Panc1 (cell line): ENCODE measurements around the gene XXYLT1. TPM values are rescaled to one million over a fixed set of nuclear protein-coding genes. Genes with fewer than 3 reads are reported as not detected.

Experiments used
- ATAC-seq: fragments of 200-7000 bp; cut with Tn5 transposase; 2 replicates; pipeline ENCODE4 v1.9.1; 2020; ENCODE audit warnings: mild to moderate bottlenecking, moderate library complexity
- BruUV-seq: library from RNA; stranded (reverse); fragments of 400-500 nt; replicated peaks from 2 replicates; lab custom pipeline; 2021; lab: Mats Ljungman, UMichigan
- CTCF ChIA-PET: fragments of 300-600 bp; sonication (Branson Sonifier 250); formaldehyde crosslinking; loops from one replicate; lab custom pipeline; 2022; ENCODE audit warnings: antibody characterized with exemption; lab: Charles Lee
- POLR2A ChIA-PET: fragments of 300-600 bp; sonication (Branson Sonifier 250); formaldehyde crosslinking; loops from one replicate; lab custom pipeline; 2022; ENCODE audit warnings: antibody characterized with exemption; lab: Charles Lee
- DNase-seq: peaks from one replicate; pipeline ENCODE4 v3.0.0-alpha.2; 2010; ENCODE audit warnings: low read depth, low spot score
- H3K27ac ChIP-seq: 2 replicates; pipeline ENCODE4 v1.5.1; 2011; ENCODE audit warnings: mild to moderate bottlenecking, low read length, inconsistent platforms
- H3K27me3 ChIP-seq: fragments of 200-500 bp; sonication (Bioruptor generic); 2 replicates; pipeline ENCODE4 v1.6.0; 2014; ENCODE audit warnings: low read length, inconsistent platforms; ENCODE audit not compliant: control insufficient read depth, insufficient read depth
- H3K36me3 ChIP-seq: fragments of 200-500 bp; sonication (Bioruptor generic); 2 replicates; pipeline ENCODE4 v1.5.1; 2014; ENCODE audit warnings: inconsistent platforms, mild to moderate bottlenecking, low read length, moderate library complexity; ENCODE audit not compliant: control insufficient read depth, insufficient read depth
- H3K4me1 ChIP-seq: 2 replicates; pipeline ENCODE4 v1.5.1; 2011; ENCODE audit warnings: inconsistent platforms, mild to moderate bottlenecking, low read length, moderate library complexity; ENCODE audit not compliant: control insufficient read depth, insufficient read depth
- H3K4me3 ChIP-seq, 2 experiments: 2 replicates each; pipeline ENCODE4 v1.5.1; 2011 to 2012; ENCODE audit warnings: low read depth in 2 of 2, low read length in 2 of 2, mild to moderate bottlenecking in 2 of 2, inconsistent platforms in 1 of 2, moderate library complexity in 1 of 2
- H3K9me3 ChIP-seq: fragments of 200-500 bp; sonication (Bioruptor generic); 2 replicates; pipeline ENCODE4 v1.5.1; 2014; ENCODE audit warnings: low read depth, mild to moderate bottlenecking, inconsistent platforms, low read length, moderate library complexity; ENCODE audit not compliant: control insufficient read depth, insufficient read depth
- CTCF ChIP-seq: fragments of 450-650 bp; IDR thresholded peaks from 2 replicates; pipeline ENCODE4 v1.5.1; 2017; ENCODE audit warnings: mild to moderate bottlenecking
- POLR2AphosphoS5 ChIP-seq: IDR thresholded peaks from 2 replicates; pipeline ENCODE4 v1.6.1; 2012; ENCODE audit warnings: mild to moderate bottlenecking, low read depth, low read length, moderate library complexity
- SIN3A ChIP-seq: IDR thresholded peaks from 2 replicates; pipeline ENCODE4 v1.6.1; 2012; ENCODE audit warnings: low read depth, mild to moderate bottlenecking, low read length, moderate library complexity, borderline replicate concordance; ENCODE audit not compliant: insufficient read depth
- TCF7L2 ChIP-seq: IDR thresholded peaks from 2 replicates; pipeline ENCODE4 v1.6.1; 2011; ENCODE audit warnings: mild to moderate bottlenecking, low read depth, low read length, inconsistent platforms
- in situ Hi-C: cut with HindIII; loops from 2 replicates; pipeline ENCODE4 v1.10.0; 2016; ENCODE audit warnings: low sequenced_read_pairs, low pct_unique_long_range_greater_than_20kb
- intact Hi-C: fragments of 100-400 bp; cut with micrococcal nuclease; formaldehyde crosslinking; loops from one replicate; pipeline ENCODE4 v1.10.0; 2022; ENCODE audit not compliant: unreplicated experiment
- total RNA-seq: library from RNA; stranded (reverse); gene quantifications from one replicate; pipeline ENCODE4 v1.2.1, GENCODE V29; 2021; ENCODE audit not compliant: unreplicated experiment
- TF ChIP-seq, protein P1 (sequence below), 2 experiments: IDR thresholded peaks; 2 replicates each; pipeline ENCODE4 v1.6.1; 2011 to 2012; ENCODE audit warnings: low read depth in 2 of 2, control low read depth in 1 of 2, low read length in 1 of 2, mild to moderate bottlenecking in 1 of 2, moderate library complexity in 1 of 2; ENCODE audit not compliant: insufficient read depth in 1 of 2

The XXYLT1 gene
- total RNA-seq, 1 experiment from 2014 or later: 26.0 TPM

DNA sequence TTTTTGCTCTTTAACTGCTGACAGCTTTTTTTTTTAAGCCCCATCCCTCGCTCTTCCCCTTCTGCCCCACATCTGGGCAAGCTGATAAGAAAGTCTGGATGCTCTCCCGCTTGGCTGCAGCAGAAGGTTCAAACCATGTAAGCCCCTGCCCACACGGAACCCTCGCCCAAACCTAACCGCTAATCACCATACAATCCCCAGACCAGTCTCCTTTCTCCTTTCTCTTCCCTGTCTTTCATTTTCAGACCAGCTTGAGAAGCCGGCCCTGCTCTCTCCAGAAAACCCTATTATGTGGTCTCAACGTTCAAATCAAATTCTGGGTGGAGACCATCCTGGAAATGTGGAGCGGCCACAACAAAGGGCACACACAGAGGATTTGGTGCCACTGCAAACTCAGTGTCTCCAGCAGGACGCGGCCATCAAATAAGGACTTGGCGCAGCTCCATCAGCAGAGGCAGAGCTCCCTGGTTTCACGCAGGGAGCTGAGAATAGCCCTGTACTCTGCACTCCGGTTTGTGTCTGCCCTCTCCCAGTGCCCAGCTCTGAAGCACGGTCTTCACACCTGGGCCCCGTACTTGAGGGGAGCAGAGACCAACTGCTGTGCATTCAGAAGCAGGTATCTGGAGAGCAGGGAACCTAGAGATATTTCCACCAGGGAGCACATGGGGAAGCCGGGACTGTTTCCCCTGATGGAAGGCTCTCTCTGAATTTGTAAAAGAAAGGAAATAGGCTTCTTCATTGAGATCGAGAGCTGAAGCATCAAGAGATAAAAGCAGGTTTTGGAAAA lies 92.6 kb downstream of the XXYLT1 start:
- no TSS peak for BruUV-seq
- Histone ChIP-seq H3K4me1 (peaks cover 13% of the 10 kb centered on the region), H3K36me3 (no peaks in the 10 kb centered on the region), H3K4me3 (no peak overlapping the region), H3K27me3 (no peaks in the 10 kb centered on the region), H3K27ac (no peak overlapping the region), H3K9me3 (no peaks in the 10 kb centered on the region)
- intact Hi-C loops: no loop called here
- TF ChIP-seq, protein P1, sequence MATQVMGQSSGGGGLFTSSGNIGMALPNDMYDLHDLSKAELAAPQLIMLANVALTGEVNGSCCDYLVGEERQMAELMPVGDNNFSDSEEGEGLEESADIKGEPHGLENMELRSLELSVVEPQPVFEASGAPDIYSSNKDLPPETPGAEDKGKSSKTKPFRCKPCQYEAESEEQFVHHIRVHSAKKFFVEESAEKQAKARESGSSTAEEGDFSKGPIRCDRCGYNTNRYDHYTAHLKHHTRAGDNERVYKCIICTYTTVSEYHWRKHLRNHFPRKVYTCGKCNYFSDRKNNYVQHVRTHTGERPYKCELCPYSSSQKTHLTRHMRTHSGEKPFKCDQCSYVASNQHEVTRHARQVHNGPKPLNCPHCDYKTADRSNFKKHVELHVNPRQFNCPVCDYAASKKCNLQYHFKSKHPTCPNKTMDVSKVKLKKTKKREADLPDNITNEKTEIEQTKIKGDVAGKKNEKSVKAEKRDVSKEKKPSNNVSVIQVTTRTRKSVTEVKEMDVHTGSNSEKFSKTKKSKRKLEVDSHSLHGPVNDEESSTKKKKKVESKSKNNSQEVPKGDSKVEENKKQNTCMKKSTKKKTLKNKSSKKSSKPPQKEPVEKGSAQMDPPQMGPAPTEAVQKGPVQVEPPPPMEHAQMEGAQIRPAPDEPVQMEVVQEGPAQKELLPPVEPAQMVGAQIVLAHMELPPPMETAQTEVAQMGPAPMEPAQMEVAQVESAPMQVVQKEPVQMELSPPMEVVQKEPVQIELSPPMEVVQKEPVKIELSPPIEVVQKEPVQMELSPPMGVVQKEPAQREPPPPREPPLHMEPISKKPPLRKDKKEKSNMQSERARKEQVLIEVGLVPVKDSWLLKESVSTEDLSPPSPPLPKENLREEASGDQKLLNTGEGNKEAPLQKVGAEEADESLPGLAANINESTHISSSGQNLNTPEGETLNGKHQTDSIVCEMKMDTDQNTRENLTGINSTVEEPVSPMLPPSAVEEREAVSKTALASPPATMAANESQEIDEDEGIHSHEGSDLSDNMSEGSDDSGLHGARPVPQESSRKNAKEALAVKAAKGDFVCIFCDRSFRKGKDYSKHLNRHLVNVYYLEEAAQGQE (IDR thresholded peaks at IDR 0.05; ENCODE audit: insufficient read depth in 1 of 2, low read depth in 2 of 2, low read length in 1 of 2): no peak
- TF ChIP-seq TCF7L2 (no peak), SIN3A (no peak)
- POLR2A ChIA-PET: no interaction called here
- in situ Hi-C loops: no loop called here
- DNase-seq (no peak), ATAC-seq (no peak)
- CTCF ChIA-PET: interaction anchor here (0.5 kb wide), 1 partner anchor 9 kb away, joined by 3 read pairs; no protein-coding TSS in a partner anchor

DNA sequence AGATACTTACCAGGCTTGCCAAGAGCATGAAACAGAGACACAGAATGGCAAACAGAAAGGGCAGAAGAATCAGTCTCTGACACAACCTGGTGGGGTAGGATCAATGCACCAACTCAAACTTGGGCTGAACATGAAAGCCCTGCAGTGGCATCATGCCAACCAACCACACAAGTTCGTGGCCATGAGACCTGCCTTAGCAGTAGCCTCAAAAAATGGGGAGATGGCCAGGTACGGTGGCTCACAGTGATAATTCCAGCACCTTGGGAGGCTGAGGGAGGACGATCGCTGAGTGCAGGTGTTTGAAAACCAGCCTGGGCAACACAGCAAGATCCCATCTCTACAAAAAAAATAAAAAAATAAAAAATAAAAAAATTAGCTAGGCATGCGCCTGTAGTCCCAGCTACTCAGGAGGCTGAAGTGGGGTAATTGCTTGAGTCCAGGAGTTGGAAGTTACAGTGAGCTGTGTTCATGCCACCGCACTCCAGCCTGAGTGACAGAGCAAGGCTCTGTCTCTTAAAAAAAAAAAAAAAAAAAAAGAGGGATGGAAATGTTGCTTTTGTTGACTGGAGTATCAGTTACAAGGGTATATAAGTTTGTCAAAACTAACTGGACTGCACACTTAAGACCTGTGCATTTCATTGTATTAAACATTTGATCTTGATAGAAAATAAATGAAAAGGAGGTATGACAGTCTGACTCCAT lies 93.4 kb downstream of the XXYLT1 start:
- H3K27me3 ChIP-seq: no peaks in the 10 kb centered on the region
- H3K4me1 ChIP-seq: peaks cover 10% of the 10 kb centered on the region
- CTCF ChIA-PET: no interaction called here
- ATAC-seq (no peak), DNase-seq (no peak)
- intact Hi-C loops: no loop called here
- H3K36me3 ChIP-seq: no peaks in the 10 kb centered on the region
- BruUV-seq: no TSS peak
- no peak overlapping the region for H3K4me3 ChIP-seq
- TF ChIP-seq POLR2AphosphoS5 (no peak), CTCF (no peak), SIN3A (no peak), TCF7L2 (no peak)
- TF ChIP-seq, protein P1 (IDR thresholded peaks at IDR 0.05; ENCODE audit: insufficient read depth in 1 of 2, low read depth in 2 of 2, low read length in 1 of 2): no peak
- POLR2A ChIA-PET: interaction anchor here (0.7 kb wide), 1 partner anchor 669 kb away, joined by 8 read pairs; no protein-coding TSS in a partner anchor
- in situ Hi-C loops: no loop called here
- H3K9me3 ChIP-seq: no peaks in the 10 kb centered on the region
- no peak overlapping the region for H3K27ac ChIP-seq
